Fibroblast of skin of left quadriceps (primary cell): ENCODE results near the gene VCL.
"Not testable (repeated sequence)": the region's sequence is repeated elsewhere in the genome, so short reads cannot be mapped to it uniquely, and the experiment has no call there.

Source experiments
- DNase-seq, 2 experiments: peaks; one replicate each; pipeline ENCODE4 v3.0.0-alpha.2; 2013; ENCODE audit warnings: low read depth in 2 of 2

VCL gene

GRCh38 chr10:74006269-74006668 lies 8.4 kb downstream of the VCL start:
- DNase-seq = no peak

- DNase-seq = peak; percentile 92 to 94
These were observed 10.4 kb downstream of the VCL start for GRCh38 chr10:74008212-74008731.

DNA sequence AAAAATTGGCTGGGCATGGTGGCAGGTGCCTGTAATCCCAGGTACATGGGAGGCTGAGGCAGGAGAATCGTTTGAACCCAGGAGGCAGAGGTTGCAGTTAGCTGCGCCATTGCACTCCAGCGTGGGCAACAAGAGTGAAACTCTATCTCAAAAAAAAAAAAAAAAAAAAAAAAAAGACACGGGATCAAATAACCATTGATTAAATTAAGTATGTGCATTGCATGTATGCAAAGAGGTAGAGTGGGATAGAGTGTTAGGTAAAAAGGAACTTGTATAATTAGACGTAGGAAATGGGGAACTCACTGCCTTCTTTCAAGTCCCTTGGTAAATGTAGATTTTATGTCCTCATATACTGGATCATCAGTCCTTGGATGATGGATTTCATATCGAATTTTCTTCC lies 13.1 kb downstream of the VCL start:
- DNase-seq = no peak

- DNase-seq = peak; percentile 70 to 74
These were observed 13.9 kb downstream of the VCL start for GRCh38 chr10:74011770-74012169.

DNA sequence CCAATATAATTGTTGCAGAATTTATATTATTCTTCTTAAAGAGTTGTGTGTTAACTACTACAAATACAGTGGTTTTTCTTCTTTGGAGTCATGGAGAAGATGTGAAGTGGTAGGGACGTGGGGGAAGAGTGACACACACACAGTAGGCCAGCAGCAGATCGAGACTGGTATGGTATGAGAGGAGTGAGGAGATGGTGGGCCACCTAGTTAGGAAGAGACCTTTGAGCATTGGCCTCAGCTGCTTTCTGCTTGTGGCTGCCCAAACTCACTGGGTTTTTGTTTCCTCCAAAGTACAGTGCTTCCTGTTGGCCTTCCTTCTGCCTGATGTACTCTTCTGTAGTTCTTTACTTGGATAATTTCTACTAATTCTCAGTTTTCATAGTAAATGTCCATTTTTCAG lies 14.6 kb downstream of the VCL start:
- no peak for DNase-seq

GRCh38 chr10:74013004-74013403 lies 15.1 kb downstream of the VCL start:
- no peak for DNase-seq

DNA sequence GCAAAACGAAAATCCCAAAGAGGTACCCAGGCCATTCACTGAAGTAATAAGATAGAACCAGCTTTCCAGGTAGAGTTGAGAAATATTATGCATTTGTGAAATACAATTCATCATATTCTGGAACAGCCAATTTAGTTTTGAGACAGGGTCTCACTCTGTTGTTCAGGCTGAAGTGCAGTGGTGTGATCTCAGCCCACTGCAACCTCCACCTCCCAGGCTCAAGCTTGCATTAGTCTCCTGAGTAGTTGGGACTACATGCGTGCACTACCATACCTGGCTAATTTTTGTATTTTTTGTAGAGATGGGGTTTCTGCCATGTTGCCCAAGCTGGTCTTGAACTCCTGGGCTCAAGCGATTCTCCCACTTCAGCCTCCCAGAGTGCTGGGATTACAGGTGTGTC lies 16.7 kb downstream of the VCL start:
- DNase-seq = not testable (repeated sequence)

DNA sequence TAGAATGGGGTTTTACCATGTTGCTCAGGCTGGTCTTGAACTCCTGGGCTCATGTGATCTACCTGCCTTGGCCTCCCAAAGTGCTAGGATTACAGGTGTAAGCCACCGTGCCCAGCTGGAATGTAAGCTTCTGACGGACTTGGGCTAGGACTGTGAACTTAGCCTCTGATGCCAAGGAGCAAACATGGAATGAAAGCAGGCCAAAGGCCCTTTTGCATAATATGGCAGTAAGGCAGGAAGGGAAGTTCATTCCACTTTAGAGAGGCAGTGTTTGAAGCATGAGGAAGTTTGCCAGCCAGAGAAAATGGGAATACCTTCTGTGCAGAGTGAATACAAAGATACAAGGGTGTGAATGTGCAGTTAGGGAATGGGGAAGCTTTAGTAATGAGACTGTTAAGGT lies 20.3 kb downstream of the VCL start:
- no peak for DNase-seq

DNA sequence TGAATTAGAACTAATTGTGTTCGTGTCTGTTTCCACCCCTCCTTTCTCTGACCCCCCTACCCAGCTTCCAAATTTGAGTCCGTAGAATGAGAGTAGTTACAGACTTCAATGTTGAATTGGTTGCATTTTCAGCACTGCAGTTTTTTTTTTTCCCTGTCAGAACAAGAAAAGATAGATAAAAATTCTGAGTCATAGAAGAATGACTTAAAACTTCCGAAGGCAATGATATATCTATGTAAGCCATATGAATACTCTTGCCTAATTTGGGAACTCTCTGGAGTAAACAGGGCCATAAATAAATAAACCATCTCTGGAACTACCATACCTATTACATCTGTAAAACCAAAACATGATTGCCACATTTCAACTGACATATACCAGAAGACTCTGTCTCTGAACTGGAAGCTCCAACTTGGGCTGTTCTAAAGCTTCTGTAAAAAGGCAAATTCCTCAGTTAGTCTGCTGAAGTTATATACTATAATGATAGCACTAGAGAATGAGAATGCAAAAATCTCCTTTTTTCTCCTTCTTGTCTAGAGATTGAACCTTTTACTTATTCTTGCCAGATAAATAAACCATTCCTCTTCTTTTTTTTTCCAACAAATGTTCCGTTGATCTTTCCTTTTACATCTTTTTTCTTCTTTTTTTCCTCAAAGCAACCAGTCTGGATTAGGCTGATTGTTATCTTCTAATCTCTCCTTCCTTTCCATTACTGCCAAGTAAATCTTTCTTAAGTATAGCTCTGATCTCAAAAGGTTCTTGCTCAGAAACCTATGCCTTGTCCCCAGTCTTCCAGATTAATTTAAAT lies 23.5 kb downstream of the VCL start:
- peak; percentile 83 to 86 for DNase-seq

DNA sequence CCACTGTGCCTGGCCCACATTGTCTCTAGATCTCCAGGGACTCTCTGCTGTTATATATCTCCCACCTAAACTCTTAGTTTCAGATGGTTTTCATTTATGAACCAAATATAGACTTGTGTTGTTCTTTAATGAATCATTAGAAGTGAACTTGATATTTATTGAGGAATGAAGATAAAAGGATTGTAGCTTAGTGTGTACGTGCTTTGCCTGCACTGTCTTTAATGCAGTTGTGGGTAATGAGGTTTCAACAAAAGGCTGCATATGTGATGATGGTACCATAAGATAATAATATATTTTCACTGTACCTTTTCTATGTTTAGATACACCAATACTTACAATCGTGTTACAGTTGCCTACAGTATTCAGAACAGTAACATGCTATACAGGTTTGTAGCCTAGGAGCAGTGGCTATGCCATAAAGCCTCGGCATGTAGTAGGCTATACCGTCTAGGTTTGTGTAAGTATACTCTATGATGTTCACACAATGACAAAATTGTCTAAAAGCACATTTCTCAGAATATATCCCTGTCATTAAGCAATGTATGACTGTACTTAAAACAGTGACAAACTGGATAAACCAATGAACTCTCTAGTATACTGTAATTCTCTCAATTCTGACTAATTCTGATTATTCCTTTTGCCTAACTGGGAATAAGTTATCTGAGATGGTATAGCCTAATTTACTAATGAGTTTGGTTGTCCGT lies 25.2 kb downstream of the VCL start:
- no peak for DNase-seq

DNA sequence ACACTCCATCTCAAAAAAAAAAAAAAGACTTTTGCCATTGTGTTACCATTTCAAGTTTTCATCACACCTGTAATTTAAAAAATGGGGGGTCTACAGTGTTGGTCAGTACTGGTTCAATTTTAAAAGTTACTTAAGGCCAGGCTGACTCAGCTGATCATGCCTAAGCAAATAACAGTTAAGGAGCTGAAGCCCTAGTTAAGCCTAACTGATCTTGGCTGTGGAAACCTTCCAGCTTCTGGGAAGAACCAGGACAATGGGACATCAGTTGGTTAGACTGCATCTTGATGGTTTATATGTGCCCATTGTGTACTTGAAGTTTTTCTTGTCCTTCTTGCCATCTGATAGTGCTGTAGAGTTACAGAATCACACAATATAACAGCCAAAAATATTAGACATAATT lies 26.7 kb downstream of the VCL start:
- no peak for DNase-seq

DNA sequence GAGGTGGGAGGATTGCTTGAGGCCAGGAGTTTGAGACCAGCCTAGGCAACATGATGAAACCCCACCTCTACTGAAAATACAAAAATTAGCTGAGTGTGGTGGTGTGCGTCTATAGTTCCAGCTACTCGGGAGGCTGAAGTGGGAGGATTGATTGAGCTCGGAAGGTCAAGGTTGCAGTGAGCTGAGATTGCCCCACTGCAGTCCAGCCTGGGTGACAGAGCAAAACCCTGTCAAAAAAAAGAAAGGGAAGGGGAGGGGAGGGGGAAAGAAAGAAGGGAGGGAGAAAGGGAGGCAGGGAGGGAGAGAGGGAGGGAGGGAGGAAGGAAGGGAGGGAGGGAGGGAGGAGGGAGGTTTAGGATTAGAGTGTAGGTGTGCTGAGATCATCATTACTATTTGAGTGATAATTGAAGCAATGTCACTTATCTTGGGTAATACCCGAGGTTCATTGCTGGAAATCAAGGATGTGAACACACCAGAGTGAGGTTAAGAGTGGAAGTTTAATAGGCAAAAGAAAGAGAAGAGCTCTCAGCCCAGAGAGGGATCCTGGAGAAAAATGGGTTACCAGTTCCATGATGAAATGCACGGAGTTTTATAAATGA lies 27.6 kb downstream of the VCL start:
- DNase-seq = no peak

GRCh38 chr10:74026428-74027015 lies 28.6 kb downstream of the VCL start:
- DNase-seq = no peak

DNA sequence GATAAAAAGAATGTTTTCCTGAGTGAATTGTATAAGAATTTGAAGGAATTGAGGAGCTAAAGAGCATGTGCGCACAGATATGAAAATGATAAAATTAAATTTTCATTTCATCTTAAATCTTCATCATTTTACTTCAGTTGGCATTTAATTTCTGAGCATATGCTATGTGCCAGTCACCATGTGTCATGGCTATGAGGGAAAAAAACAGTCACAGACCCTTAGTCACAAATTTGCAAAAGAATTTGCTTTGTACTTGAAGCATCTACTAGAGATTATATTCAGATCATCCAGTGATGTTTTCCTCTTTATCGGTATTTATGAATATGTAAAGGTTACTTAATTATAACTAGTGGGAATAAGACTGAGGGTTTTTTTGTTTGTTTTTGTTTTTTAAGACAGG lies 29.8 kb downstream of the VCL start:
- no peak for DNase-seq

DNA sequence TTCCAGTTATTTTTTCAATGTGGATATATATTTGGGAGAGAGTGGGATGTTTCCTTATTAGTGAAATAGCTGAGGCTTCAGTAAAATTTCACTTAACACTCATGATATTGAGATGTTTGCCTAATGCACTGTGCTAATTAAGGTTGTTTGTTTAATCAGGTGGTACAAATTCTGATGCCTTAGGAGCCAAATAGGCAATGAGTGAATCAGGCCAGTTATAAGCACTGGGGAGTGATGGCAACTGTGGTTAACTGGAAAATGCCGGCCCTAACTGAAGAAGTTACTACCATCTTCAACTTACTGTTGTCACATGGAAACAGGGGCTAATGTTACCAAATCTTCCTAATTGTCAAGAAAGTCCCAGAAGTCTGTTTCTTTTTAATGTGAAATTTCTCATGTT lies 32.0 kb downstream of the VCL start:
- no peak for DNase-seq

DNA sequence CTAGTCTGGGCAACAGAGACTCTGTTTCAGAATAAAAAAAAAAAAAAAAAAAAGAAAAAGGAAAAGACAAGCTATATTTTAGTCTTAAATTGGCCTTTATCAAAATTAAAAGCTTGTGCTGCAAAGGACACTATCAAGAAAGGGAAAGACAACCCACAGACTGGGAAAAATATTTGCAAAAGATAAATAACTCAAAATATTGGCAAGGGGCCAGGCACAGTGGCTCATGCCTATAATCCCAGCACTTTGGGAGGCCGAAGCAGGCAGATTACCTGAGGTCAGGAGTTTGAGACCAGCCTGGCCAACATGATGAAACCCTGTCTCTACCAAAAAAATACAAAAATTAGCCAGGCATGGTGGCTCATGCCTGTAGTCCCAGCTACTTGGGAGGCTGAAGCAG lies 34.3 kb downstream of the VCL start:
- not testable (repeated sequence) for DNase-seq

DNA sequence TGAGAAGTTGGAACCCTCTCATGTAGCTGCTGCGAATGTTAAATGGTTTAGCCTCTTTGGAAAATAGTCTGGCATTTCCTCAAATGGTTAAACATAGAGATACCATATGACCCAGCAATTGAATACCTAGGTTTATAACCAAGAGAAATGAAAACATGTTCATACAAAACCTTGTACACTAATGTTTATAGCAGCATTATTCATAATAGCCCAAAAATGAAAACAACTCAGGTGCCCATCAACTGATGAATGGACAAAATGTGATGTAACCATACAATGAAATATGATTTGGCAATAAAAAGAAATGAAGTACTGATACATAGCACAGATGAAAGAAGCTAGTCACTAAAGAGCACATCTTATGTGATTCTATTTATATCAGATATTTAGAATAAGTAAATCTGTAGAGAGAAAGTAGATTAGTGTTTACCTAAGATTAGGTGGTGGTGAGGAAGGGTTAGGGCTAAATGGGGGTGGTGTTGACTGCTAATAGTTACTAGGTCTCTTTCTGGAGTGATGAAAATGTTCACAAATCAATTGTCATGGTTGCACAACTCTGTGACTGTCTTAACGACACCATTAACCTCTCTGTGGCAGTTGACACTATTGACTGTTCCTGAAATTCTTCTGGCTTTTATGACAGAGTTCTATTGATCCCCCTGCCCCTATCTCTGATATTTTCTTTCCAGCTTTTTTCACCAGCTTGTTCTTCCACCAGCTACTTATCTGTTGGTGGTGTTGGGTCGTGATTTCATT lies 35.2 kb downstream of the VCL start:
- no peak for DNase-seq

DNA sequence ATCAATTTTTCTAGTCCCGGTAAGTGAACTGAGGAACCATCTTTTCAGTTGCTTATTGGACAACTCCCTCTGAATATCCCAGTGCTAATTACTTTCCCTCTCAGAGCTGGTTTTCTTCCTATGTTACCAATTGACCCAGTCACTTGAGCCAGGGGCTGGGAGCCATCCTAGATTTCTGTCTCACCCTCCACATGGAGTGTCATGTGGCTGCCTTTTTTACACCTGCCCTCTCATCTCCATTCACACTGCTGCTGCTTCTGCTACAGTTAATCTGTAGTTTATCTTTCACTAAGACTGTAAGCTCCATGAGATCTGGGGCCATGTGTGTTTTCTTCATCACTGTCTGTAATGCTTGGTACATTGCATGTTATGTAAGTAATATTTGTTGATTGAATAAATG lies 35.8 kb downstream of the VCL start:
- no peak for DNase-seq

GRCh38 chr10:74034301-74034700 lies 36.4 kb downstream of the VCL start:
- DNase-seq = no peak

DNA sequence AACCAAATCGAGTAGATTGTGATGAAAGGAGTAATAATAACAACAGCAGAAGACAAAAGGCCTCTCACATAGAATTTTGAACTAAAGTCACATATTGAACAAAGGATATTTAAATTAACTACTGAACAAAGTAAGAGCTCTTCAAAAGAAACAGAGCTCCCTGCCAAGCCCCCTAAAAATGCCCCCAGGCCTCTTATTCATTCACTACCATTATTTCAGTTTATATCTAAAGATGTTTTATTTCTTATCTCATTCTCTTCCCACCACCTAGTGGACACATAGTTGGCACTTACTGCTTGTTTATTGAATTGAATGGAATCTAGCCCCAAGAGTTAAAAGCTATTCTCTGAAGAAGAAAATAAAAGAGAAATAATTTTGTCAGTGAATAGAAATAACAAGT lies 37.4 kb downstream of the VCL start:
- no peak for DNase-seq

- no peak for DNase-seq
These were observed 38.6 kb downstream of the VCL start for GRCh38 chr10:74036474-74036873.
